OCI-LY3 (cell line): ENCODE data around the gene SHC1.
A peak's percentile ranks its signal among the peaks of the same experiment; 100 is the strongest.

Experiments used
- H2AFZ ChIP-seq: fragments of 200-600, 300-600 bp; shearing (Covaris generic); 2 replicates; pipeline ENCODE4 v1.6.0; 2014; ENCODE audit warnings: antibody characterized with exemption, low read depth, low read length
- H3K27ac ChIP-seq: fragments of 200-600, 300-600 bp; sonication (generic); 2 replicates; pipeline ENCODE4 v1.5.1; 2014; ENCODE audit warnings: mild to moderate bottlenecking, low read length, moderate library complexity, mixed read lengths
- H3K27me3 ChIP-seq: fragments of 200-600, 300-600 bp; sonication (generic); 2 replicates; pipeline ENCODE4 v1.6.1; 2014; ENCODE audit warnings: low read depth, low read length, mixed read lengths
- H3K36me3 ChIP-seq: fragments of 200-600, 300-600 bp; sonication (generic); replicated peaks from 2 replicates; pipeline ENCODE3; 2014; ENCODE audit warnings: low read depth, low read length, mixed read lengths
- H3K4me1 ChIP-seq: fragments of 300-600, 200-600 bp; sonication (generic); 2 replicates; pipeline ENCODE4 v1.6.1; 2014; ENCODE audit warnings: low read length, mixed read lengths
- H3K4me2 ChIP-seq: fragments of 200-600, 300-600 bp; sonication (generic); 2 replicates; pipeline ENCODE4 v1.6.1; 2014; ENCODE audit warnings: low read length, mixed read lengths
- H3K4me3 ChIP-seq: fragments of 300-600, 200-600 bp; sonication (generic); 2 replicates; pipeline ENCODE4 v1.5.1; 2014; ENCODE audit warnings: antibody characterized with exemption, mild to moderate bottlenecking, low read length, moderate library complexity
- H3K79me2 ChIP-seq: fragments of 300-600, 200-600 bp; shearing (Covaris generic); 2 replicates; pipeline ENCODE4 v1.6.1; 2014; ENCODE audit warnings: mild to moderate bottlenecking, low read length, mixed read lengths
- H3K9ac ChIP-seq: fragments of 300-600, 200-600 bp; shearing (Covaris generic); 2 replicates; pipeline ENCODE4 v1.6.0; 2014; ENCODE audit warnings: mild to moderate bottlenecking, low read length, moderate library complexity
- H3K9me3 ChIP-seq: fragments of 200-600, 300-600 bp; shearing (Covaris generic); 2 replicates; pipeline ENCODE4 v1.6.1; 2014; ENCODE audit warnings: low read length, mixed read lengths; ENCODE audit not compliant: insufficient read depth
- H4K20me1 ChIP-seq: fragments of 200-600, 300-600 bp; sonication (generic); 2 replicates; pipeline ENCODE4 v1.6.1; 2016; ENCODE audit warnings: low read length, mixed read lengths; ENCODE audit not compliant: insufficient read depth
- CTCF ChIP-seq: fragments of 200-600, 300-600 bp; sonication (generic); IDR thresholded peaks from 2 replicates; pipeline ENCODE4 v1.5.1; 2014; ENCODE audit warnings: antibody characterized with exemption, low read length, low read depth
- EZH2phosphoT487 ChIP-seq: fragments of 200-600 bp; shearing (Covaris generic); IDR thresholded peaks from 2 replicates; pipeline ENCODE4 v1.6.1; 2018; ENCODE audit warnings: antibody characterized with exemption, mixed run types, low read depth

Gene SHC1

GRCh38 chr1:154959426-154959780 is 11.1 kb downstream of the SHC1 start:
- no peak overlapping the region for H2AFZ ChIP-seq
- H3K4me2 ChIP-seq = no peak overlapping the region
- H4K20me1 ChIP-seq = peaks cover 7% of the 10 kb centered on the region; the same call in 1 of the 2 replicates
- H3K9me3 ChIP-seq = no peaks in the 10 kb centered on the region
- peaks cover 40% of the 10 kb centered on the region for H3K4me1 ChIP-seq
- no peak overlapping the region for H3K9ac ChIP-seq
- no peak overlapping the region for H3K27ac ChIP-seq
- H3K27me3 ChIP-seq = no peaks in the 10 kb centered on the region
- no peak for TF ChIP-seq EZH2phosphoT487
- TF ChIP-seq CTCF = no peak
- peaks cover 31% of the 10 kb centered on the region for H3K79me2 ChIP-seq
- H3K36me3 ChIP-seq = peaks cover 15% of the 10 kb centered on the region
- no peak overlapping the region for H3K4me3 ChIP-seq

- Histone ChIP-seq H3K9ac (no peak overlapping the region), H3K79me2 (peaks cover 31% of the 10 kb centered on the region), H4K20me1 (peaks cover 7% of the 10 kb centered on the region; the same call in 1 of the 2 replicates), H3K4me3 (no peak overlapping the region), H3K4me2 (no peak overlapping the region), H3K27me3 (no peaks in the 10 kb centered on the region), H3K4me1 (peaks cover 40% of the 10 kb centered on the region), H2AFZ (no peak overlapping the region), H3K9me3 (no peaks in the 10 kb centered on the region), H3K27ac (no peak overlapping the region), H3K36me3 (peaks cover 15% of the 10 kb centered on the region)
- TF ChIP-seq EZH2phosphoT487 = no peak
- no peak for TF ChIP-seq CTCF
Observed at GRCh38 chr1:154958681-154959425, 11.7 kb downstream of the SHC1 start.

GRCh38 chr1:154958036-154958435 is 12.5 kb downstream of the SHC1 start:
- Histone ChIP-seq H3K4me3 (no peak overlapping the region), H3K79me2 (peaks cover 29% of the 10 kb centered on the region), H3K4me2 (no peak overlapping the region), H4K20me1 (peaks cover 7% of the 10 kb centered on the region; the same call in 1 of the 2 replicates), H3K9ac (no peak overlapping the region), H3K27me3 (no peaks in the 10 kb centered on the region), H2AFZ (no peak overlapping the region), H3K9me3 (no peaks in the 10 kb centered on the region), H3K27ac (peak overlapping the region; percentile 21), H3K4me1 (peaks cover 39% of the 10 kb centered on the region), H3K36me3 (peaks cover 11% of the 10 kb centered on the region)
- no peak for TF ChIP-seq EZH2phosphoT487
- no peak for TF ChIP-seq CTCF

GRCh38 chr1:154957091-154957657 is 13.4 kb downstream of the SHC1 start:
- no peaks in the 10 kb centered on the region for H3K27me3 ChIP-seq
- H3K9me3 ChIP-seq = no peaks in the 10 kb centered on the region
- no peak overlapping the region for H3K27ac ChIP-seq
- H2AFZ ChIP-seq = no peak overlapping the region
- TF ChIP-seq EZH2phosphoT487 (no peak), CTCF (no peak)
- no peak overlapping the region for H3K4me3 ChIP-seq
- no peak overlapping the region for H3K4me2 ChIP-seq
- H3K36me3 ChIP-seq = peaks cover 11% of the 10 kb centered on the region
- H3K9ac ChIP-seq = no peak overlapping the region
- H3K4me1 ChIP-seq = peaks cover 31% of the 10 kb centered on the region
- H4K20me1 ChIP-seq = peaks cover 7% of the 10 kb centered on the region; the same call in 1 of the 2 replicates
- H3K79me2 ChIP-seq = peaks cover 21% of the 10 kb centered on the region
